BE2C (cell line): ENCODE results near the gene NRXN3.

Experiments used
- DNase-seq: peaks from one replicate; pipeline ENCODE4 v3.0.0-alpha.2; 2020
- H3K27me3 ChIP-seq: fragments of 250-450 bp; sonication (Bioruptor Pico); 2 replicates; pipeline ENCODE4 v1.5.1; 2020; ENCODE audit warnings: mild to moderate bottlenecking
- H3K36me3 ChIP-seq: fragments of 250-450 bp; sonication (Bioruptor Pico); 2 replicates; pipeline ENCODE4 v1.5.1; 2020; ENCODE audit warnings: mild to moderate bottlenecking
- H3K4me1 ChIP-seq: fragments of 250-450 bp; sonication (Bioruptor Pico); 2 replicates; pipeline ENCODE4 v1.5.1; 2020
- H3K4me3 ChIP-seq: 2 replicates; pipeline ENCODE4 v1.5.1; 2011; ENCODE audit warnings: low read depth, low read length
- H3K9me3 ChIP-seq: fragments of 250-450 bp; sonication (Bioruptor Pico); 2 replicates; pipeline ENCODE4 v1.5.1; 2020
- TF ChIP-seq, protein P1 (sequence below): IDR thresholded peaks from 2 replicates; pipeline ENCODE4 v1.5.1; 2012; ENCODE audit warnings: mild to moderate bottlenecking, low read depth, low read length

NRXN3 gene

DNA sequence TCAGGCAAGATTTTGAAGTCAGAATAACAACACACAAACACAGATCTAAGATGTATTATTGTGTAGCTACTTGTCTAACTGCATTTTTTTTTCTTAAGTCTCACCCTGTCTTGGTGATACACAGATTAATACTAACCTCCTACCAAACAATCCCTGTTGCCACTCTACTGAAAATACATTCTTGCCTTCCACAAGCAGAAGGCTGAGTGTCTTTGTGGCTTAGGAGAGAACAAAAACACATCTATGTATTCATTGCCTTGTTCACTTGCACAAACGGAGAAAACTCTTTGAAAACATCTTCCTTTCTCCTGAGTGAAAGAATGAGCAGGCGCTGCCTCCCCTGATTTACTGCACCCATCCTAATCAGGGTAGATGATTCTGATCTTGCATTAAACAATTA is 1398.9 kb downstream of the NRXN3 start:
- Histone ChIP-seq H3K4me3 (no peak overlapping the region), H3K27me3 (no peaks in the 10 kb centered on the region), H3K4me1 (no peaks in the 10 kb centered on the region), H3K36me3 (no peaks in the 10 kb centered on the region), H3K9me3 (no peaks in the 10 kb centered on the region)
- no peak for DNase-seq
- TF ChIP-seq, protein P1, sequence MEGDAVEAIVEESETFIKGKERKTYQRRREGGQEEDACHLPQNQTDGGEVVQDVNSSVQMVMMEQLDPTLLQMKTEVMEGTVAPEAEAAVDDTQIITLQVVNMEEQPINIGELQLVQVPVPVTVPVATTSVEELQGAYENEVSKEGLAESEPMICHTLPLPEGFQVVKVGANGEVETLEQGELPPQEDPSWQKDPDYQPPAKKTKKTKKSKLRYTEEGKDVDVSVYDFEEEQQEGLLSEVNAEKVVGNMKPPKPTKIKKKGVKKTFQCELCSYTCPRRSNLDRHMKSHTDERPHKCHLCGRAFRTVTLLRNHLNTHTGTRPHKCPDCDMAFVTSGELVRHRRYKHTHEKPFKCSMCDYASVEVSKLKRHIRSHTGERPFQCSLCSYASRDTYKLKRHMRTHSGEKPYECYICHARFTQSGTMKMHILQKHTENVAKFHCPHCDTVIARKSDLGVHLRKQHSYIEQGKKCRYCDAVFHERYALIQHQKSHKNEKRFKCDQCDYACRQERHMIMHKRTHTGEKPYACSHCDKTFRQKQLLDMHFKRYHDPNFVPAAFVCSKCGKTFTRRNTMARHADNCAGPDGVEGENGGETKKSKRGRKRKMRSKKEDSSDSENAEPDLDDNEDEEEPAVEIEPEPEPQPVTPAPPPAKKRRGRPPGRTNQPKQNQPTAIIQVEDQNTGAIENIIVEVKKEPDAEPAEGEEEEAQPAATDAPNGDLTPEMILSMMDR, result no peak

DNA sequence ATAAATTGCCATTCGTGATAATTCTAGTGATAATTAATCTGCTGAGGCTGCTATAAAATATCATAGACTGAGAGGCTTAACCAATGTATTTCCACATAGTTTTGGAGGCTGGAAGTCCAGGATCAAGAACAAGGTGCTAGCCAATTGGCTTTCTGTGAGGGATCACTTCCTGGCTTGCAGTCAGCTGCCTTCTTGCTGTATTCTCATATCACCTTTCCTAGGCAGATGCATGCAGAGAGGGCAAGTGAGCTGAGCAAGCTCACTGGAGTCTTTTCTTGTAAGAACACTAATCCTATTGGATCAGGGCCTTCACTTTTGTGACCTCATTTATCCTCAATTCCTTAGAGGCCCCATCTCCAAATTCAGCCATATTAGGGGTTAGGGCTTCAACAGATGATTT is 1400.5 kb downstream of the NRXN3 start:
- DNase-seq, result no peak
- Histone ChIP-seq H3K27me3 (no peaks in the 10 kb centered on the region), H3K4me1 (no peaks in the 10 kb centered on the region), H3K36me3 (no peaks in the 10 kb centered on the region), H3K4me3 (no peak overlapping the region), H3K9me3 (no peaks in the 10 kb centered on the region)
- TF ChIP-seq, protein P1, result no peak

DNA sequence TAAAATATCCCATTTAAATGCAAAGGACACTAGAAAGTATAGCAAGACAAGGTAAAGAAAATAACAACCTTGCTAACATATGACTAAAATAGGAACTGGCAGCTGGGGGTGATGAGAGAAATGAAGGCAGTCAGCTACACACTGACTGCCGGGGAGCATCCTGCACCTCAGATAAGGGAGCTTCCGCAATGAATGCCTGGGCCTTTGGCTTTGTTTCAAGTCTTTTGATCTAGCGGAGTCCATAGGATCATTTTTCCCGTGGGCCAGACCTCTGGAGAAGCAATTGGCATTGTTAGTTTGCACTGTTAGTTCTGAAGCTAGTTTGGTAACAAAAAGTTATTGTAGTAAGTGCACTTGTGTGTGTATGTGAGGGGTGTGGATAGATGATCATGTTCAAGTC is 1401.2 kb downstream of the NRXN3 start:
- no peak for DNase-seq
- TF ChIP-seq, protein P1, result no peak
- Histone ChIP-seq H3K9me3 (no peaks in the 10 kb centered on the region), H3K4me1 (no peaks in the 10 kb centered on the region), H3K36me3 (no peaks in the 10 kb centered on the region), H3K4me3 (no peak overlapping the region), H3K27me3 (no peaks in the 10 kb centered on the region)

DNA sequence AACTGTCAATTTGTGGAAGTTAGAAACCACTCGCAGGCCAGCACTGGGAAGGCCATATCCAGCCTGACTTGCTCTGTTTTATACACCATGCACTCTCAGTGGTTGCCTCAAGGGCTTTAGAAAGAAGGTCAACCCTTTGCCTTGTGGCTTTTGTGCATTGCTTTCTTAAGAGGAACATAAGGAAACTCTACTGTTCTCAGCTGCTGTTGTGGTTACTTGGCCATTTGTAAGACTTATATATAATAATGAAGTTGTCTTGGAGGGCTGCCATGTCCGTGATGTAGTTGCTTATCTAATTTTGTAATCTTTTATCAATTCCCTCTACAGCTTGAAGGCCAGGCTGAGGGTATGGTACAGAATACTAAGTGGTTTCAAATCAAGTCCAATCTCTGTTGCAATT is 1403.3 kb downstream of the NRXN3 start:
- Histone ChIP-seq H3K36me3 (no peaks in the 10 kb centered on the region), H3K9me3 (no peaks in the 10 kb centered on the region), H3K27me3 (no peaks in the 10 kb centered on the region), H3K4me3 (no peak overlapping the region), H3K4me1 (no peaks in the 10 kb centered on the region)
- no peak for DNase-seq
- TF ChIP-seq, protein P1, result no peak

DNA sequence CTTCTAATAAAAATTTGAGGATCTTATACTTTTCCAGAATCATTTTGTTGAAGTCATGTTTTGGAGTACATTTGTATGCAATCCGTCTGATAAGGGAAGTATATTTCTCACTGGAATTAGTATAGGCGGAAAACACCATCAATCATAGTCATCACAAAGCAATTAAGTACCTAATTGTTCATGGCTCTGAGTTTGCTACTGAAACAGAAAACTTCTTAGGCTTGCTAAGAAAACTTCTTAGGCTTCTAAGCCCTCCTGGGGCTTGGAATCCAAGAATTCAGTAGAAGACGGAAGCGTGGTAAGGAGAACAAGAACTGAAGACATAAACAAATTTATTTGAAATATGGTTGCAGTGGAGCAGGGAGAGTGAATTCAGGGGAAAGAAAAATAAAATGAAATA is 1404.9 kb downstream of the NRXN3 start:
- TF ChIP-seq, protein P1, result no peak
- H3K36me3 ChIP-seq, result no peaks in the 10 kb centered on the region
- no peaks in the 10 kb centered on the region for H3K9me3 ChIP-seq
- H3K4me3 ChIP-seq, result no peak overlapping the region
- no peaks in the 10 kb centered on the region for H3K27me3 ChIP-seq
- DNase-seq, result no peak
- no peaks in the 10 kb centered on the region for H3K4me1 ChIP-seq

DNA sequence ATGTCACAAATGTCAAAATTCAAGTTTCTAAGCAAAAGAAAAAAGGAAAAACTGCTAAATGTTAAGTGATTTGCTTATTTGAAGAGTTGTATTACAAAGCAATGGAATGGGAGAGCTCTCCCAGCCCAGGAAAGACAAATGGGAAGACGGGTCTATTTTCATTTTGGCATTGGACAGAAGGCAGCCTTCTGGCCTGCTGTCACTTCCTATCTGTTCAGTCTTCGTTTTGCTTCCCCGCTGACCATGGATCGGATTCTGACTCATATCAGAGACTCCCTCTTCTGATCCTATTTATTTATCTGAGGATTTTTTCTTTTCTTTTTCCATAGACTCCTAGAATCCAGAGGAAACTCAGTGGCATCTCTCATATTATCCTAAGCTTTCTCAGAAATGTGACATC is 1406.3 kb downstream of the NRXN3 start:
- Histone ChIP-seq H3K4me1 (no peaks in the 10 kb centered on the region), H3K9me3 (no peaks in the 10 kb centered on the region), H3K4me3 (no peak overlapping the region), H3K36me3 (no peaks in the 10 kb centered on the region), H3K27me3 (no peaks in the 10 kb centered on the region)
- TF ChIP-seq, protein P1, result no peak
- DNase-seq, result no peak
